Measurements from ENCODE around the gene GPS1. TPM values are rescaled to one million over a fixed set of nuclear protein-coding genes. Genes with fewer than 3 reads are reported as not detected.

The GPS1 gene
- total and polyA plus RNA-seq, 9 of the 15 experiments (the other 6 are each of a cell fraction or from before 2014, with no cell fraction given) = 3.1 to 167 (median 69.9) TPM

- TF ChIP-seq RBM22 (IDR thresholded peaks at IDR 0.05; ENCODE audit: low read depth, low read length, poor library complexity, severe bottlenecking) (peak; percentile 81), ZNF124 (CRISPR knock-in tag; IDR thresholded peaks at IDR 0.05) (no peak), DACH1 (IDR thresholded peaks at IDR 0.05; ENCODE audit: partially characterized antibody) (no peak), JUNB (CRISPR knock-in tag; conservative IDR thresholded peaks at IDR 0.05) (no peak), TAL1 (IDR thresholded peaks at IDR 0.05) (no peak), PBX2 (CRISPR knock-in tag; IDR thresholded peaks at IDR 0.05; ENCODE audit: low read depth) (no peak), PBX2 (tag; conservative IDR thresholded peaks at IDR 0.05; ENCODE audit: low read depth) (no peak), SIN3A (IDR thresholded peaks at IDR 0.05; ENCODE audit: borderline replicate concordance in 2 of 2, control insufficient read depth in 1 of 2, low read depth in 2 of 2, low read length in 2 of 2) (peak in 1 of 2 experiments; percentile 83; a peak in 2 of 4 replicates), ZBTB2 (IDR thresholded peaks at IDR 0.05) (no peak), SMAD4 (CRISPR knock-in tag; conservative IDR thresholded peaks at IDR 0.05) (no peak), LEF1 (IDR thresholded peaks at IDR 0.05) (no peak), POLR2G (IDR thresholded peaks at IDR 0.05; ENCODE audit: low read depth, low read length) (peak; percentile 69), SPI1 (IDR thresholded peaks at IDR 0.05; ENCODE audit: borderline replicate concordance, low read depth, low read length) (no peak), ZNF79 (CRISPR knock-in tag; IDR thresholded peaks at IDR 0.05; ENCODE audit: low read depth) (no peak), PPARD (CRISPR knock-in tag; IDR thresholded peaks at IDR 0.05) (no peak), AFF4 (CRISPR knock-in tag; IDR thresholded peaks at IDR 0.05) (no peak), GTF2F1 (IDR thresholded peaks at IDR 0.05; ENCODE audit: low read depth, low read length) (no peak), CHD1 (IDR thresholded peaks at IDR 0.05; ENCODE audit: low read length) (no peak), ETV5 (CRISPR knock-in tag; IDR thresholded peaks at IDR 0.05; ENCODE audit: low read depth) (no peak), ZNF197 (CRISPR knock-in tag; IDR thresholded peaks at IDR 0.05; ENCODE audit: low read depth) (no peak)
Measured at GRCh38 chr17:82076018-82076784, 24.5 kb downstream of the GPS1 start (continued).

Measured in K562 (cell line).